A204.1 (cell line): Measurements from ENCODE around the gene RERE.

Source experiments
- FAIRE-seq: peaks from 2 replicates; lab custom pipeline; 2012; peaks lifted over from hg19 to GRCh38; lab: Jason Lieb, UNC

RERE gene

DNA sequence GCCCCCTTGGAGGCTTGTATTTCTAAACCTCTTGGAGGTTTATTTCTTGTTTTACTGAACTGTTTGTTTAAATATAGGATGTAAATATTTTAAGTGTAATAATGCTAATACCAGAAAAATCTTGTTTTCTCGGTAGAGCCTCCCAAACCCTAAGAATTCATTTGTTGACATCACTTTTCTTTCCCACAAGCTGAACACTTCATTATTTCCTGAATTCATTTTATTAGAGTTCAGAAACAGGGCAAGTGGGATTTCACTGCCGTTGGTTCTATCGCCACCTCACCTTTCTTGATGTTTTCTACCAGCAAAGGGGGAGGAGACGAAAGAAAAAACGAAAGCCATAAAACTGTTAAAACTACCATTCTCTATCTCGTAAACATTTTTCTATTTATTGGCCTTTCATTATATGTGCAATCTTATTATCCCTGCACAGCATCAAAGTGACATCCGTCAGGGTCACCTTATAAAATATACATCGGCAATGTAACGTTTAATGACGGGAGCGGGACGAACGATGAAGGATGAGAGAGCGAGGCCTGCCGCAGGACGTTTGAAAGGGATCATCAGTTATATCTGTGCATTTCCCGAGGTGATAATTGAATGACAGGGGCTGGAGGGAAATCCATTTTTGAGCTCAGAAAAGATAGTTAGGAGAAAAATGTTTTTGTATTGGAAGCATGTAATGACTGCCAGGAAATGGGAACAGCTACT lies 440.0 kb downstream of the RERE start:
- no peak for FAIRE-seq

DNA sequence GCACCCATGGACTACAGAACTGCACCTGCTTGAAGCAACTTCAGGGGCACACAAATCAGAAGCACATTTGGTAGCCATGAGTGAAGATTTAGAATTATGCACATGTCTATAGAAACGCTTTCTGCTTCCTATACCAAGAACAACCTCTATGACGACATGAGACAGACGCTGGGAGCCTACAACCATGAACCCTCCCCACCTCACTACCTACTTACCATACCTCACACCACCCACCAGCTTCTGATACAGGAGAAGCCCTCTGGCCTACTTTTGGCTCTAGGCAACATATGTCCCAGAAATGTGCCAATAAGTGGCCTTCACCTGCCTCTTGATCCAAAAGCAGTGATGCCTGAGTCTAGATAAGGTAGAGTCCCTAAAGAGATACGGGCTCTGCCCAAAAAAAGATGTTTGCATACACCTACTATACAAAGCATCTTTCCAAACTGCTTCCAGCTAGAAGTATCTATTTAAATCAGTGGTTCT lies 441.0 kb downstream of the RERE start:
- FAIRE-seq = no peak

DNA sequence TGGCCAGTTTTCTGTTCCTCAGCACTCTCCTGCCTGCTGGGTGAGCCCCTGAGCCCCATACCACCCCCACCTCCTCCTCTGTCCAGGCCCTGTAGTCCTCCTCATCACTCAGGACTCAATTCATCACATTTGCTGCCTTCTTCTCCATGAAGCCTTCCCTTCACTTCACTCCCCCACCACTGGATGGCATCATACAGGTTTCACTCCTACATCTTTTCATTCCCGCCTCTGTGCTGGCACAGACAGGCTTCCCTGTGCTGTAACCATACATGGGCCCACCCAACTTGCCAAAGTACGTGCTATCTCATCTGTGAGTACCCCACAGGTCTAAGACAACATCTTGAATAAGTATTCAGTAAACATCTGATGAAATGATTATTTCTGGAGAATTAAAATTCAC lies 442.6 kb downstream of the RERE start:
- FAIRE-seq = no peak

DNA sequence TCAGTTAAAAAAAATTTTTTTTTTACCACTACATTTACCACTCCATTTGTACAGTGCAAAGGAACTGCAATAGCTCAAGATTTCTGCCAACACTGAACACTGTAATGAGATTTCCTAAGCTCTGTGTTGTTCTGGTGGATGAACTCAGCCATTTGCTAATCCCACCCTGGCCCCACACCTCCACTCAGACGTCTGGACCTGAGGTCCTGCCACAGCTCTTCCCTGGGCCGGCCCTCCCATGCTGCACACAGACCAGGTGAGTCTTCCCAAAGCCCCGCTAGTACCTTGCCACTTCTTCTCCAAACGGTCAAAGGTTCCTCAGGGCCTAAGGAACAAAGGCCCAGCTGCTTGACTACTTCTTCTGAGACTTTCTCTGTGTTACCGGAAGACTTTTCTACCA lies 443.1 kb downstream of the RERE start:
- FAIRE-seq = no peak

DNA sequence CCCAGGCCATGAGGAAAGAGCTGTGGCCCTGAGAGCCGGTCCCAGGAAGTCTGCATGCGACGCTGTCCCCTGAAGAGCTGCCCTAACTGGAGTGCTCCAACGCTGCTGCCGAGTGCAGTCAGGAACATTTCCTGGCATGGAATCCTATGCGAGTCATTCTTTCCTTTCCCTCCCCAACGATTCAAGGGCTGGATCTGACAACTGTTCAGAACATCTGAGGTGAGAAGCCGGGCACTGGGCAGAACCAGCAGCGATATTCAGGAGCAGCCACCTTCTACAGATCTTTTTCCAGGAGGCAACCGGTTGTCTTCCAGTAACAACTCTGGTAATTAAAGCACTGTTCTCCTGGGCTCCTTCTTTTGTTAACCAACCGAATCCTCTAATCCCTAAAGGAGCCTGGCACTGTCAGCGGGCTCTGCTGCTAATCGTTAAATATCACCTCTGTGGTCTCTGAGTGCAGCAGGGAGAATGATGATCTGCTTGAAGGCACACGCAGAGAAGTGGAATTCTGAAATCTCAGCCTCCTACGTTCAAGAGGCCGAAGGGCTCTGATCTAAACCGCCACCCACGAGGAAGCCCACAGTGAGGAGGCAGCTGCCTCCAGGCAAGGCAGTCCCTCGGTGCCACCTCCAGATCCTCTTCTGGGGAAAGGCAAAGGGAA lies 443.7 kb downstream of the RERE start:
- no peak for FAIRE-seq

DNA sequence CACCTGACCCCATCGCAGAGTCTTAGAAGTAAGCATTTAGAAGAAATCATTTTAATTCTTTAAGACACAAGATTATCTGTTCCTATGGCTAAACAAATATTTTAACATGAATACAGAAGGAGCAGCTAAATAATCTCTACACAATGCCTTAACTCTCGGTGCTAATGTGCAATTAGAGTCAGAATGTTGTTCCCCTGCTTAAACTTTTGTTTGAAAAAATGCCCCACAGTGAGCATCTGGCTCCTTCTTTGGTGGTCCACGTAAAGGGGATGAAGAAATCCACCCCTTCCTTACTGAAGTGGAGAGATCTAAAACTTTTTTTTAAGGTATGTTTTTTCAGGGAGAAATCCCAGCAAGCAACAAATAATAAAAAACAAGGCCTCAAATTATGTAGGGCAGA lies 444.3 kb downstream of the RERE start:
- FAIRE-seq = no peak

DNA sequence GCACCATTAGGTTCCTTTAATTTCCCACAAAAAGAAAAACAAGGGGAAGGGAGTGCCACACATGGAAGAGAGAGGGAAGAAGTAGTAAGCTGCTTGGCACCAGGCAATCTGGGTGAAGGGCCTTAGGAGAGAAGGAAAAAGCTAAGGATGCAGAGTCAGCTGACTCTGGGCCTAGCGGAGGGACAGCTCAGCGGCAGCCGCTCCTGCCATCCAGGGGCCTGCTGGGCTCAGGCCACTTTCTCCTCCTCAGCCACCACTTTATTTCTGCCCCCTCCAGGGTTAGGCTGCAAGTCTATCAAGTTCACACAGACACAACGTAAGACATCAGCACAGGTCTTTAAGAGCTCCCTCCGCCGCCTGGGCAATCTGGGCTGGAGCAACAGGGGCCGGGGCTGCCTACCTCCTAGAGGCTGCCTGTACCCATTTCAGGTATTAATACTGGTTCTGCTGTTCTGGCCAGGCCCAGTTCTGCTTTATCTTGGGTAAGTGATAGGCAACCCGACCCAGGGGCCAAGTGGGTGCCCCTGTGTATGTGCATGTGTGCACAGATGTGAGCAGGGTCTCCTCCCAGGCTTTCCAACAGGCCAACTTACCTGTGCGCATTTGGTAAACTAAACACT lies 446.0 kb downstream of the RERE start:
- no peak for FAIRE-seq

DNA sequence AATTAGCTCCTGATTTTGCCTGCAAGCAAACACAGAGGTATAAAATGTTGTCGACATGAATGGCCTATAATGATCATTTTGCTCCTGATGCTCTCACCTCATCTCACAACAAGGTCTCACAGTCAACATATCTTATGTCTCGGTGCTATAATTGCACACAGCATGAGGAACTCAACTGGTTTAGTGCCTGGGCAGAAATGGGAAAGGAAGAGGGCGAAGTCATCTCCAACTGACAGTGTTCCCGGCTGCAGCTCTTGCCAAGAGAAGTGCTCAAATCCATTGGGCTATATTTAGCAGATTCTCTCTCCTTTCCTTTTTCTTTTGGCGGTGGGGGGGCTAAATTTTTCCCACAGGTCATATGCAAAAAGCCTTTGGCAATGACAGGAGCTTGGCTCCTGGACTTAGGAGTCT lies 446.5 kb downstream of the RERE start:
- no peak for FAIRE-seq

DNA sequence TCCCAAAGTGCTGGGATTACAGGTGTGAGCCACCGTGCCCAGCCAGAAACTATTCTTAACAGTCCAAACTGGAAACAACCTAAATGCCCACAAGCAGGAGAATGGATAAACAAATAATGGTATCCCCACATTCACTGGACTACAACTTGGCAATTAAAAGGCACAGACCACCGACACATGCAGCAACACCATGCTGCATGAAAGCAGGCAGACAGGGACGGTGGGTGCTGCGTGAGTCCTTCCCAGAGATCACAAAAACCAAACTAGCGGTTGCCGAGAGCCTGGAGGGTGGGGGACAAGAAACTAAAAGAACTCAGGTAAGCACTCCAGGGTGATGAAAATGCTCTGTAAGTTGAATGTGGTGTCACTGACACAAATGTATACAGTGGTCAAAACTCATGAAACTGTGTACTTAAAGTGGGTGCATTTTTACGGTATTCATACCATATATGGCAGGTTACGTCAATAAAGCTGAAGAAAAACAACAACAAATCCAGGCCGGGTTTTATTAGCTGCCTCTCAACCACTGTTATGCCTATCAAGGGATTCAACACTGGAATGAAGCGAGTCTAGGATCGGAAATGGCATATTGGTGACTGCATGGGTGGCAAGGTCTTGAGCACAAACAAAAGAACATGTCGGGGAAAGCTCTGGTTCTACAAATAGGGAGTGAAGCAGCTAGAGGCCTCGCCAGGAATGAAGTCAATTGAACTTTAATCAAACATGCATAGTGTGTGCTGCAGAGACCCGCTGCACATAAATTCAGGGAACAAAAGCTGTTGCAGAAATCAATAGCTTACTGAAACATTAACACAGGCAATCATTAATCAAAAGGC lies 447.2 kb downstream of the RERE start:
- no peak for FAIRE-seq

DNA sequence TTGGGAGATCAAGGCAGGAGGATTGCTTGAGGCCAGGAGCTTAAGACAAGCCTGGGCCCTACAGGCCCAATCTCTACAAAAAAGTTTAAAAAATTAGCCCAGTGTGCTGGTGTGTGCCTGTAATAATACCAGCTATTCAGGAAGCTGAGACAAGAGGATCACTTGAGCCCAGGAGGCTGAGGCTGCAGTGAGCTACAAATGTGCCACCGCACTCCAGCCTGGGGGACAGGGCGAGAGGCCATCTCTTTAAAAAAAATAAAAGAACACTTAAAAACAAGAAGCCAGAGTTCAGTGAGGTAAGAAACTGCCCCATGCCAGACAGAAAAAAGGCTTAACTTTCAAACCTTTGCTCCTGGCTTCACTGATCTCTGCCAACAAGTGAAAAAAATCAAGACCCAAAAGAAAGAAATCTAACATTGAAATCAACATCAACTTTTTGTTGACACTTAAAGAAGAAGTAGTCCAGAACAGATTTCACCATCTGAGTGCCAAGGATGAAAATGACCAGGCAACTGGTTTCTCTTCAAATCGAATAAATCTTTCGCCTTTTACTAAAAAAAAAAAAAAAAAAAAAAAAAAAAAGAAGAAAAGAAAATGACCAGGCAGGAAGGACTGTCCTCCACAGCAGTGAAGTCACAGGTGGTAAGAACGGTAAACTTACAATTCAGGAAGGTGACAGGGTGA lies 448.3 kb downstream of the RERE start:
- FAIRE-seq = no peak

DNA sequence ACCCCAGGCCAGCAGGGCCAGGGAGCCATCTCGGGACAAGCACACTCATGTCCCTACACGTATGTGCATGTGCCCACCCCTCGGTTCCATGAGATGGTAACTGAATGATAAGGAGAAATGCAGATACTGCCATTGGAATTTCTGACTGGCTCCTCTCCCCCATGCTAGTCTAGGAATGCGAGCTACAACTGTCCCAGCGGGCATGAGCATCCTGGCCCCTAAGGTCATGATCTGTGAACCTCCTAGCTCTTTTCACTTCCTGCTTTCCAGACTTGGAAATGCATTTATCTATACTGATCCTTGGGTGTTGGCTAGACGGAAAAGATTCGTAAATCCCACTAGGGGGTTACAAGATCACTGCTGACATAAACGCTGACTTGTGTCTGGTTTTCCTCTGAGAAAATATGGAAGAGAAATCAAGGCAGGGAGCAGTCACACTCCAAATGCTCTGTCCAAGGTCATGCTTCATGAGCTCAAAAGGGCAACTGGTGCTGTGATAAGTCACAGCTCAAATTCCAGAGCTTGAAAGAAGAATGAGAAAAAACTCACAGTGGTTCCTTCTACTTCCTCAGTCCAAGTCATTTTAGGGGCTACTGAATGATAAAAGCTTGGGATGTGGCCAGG lies 449.8 kb downstream of the RERE start:
- FAIRE-seq = no peak

DNA sequence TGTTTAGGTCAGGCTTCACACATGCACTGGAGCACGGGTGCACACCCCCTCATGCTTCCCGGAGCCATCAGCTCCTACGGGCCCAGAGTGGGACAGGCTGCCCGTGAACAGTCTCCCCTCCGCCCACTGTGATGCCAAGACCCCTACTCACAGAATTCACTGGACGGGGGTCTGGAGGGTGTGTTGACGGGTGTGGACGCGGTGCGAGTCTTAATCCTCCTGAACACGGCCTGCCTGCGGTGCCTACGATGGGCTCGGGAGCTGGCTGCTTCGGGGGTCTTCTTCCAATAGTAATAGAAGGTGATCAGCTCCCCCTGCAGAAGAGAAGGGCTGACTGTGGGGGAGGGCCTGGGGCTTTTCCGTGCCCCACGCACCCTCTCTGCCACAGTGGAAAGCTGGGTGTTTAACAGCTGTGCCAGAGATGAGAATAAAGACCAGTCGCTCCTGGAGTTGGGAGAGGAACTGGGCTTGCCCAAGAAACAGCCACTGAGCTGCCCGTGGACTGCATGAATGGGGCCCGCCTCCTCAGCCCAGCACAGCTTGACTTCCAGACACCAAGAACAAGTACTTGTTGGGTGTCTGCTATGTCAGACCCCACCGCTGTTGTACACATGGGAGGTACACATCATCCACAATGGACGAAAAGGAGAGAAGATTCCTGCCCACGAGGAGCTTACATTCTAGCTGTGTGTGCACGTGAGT lies 451.6 kb downstream of the RERE start:
- FAIRE-seq = no peak

DNA sequence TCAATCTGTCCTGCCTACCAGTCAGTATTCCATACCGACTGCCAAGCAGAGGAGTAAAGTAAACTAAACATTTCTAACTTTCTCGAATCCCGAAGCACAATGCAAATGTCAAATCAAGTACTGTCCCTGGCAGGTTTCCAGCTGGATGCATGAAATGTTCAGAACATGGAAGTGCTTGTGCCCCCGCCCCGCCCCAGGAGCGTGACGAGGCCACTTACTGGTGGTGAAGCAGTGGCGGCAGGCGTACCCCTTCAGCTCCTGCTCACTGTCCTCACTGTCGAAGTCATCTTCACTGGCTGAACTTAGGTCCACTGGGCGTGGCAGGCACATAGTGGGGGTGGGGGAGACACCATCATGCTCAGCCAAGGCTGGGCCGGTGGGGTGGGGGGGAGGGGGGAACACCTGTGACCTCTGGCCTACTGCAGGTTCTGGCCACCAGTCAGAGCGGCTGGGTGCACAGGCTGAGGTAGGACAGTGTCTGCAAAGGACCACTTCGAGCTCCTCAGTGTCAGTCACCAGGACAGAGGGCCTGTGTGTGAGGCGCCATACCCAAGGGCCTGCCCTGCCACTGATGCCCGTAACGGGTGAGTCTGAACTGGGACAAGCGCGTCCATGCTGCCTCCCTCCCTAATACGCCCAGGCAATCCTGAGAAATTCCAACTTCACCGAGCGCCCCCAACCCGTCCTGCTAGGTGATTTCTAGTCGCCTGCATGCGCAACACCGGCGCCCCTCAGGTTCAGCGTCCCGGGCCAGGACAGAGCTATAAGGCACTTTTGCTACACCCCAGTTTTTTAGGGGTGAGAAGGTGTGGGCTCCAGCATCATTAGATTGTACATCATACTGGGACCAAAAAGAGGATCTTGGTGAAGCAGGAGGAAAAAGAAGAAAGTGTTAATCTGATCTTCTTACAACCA lies 452.7 kb downstream of the RERE start:
- no peak for FAIRE-seq

DNA sequence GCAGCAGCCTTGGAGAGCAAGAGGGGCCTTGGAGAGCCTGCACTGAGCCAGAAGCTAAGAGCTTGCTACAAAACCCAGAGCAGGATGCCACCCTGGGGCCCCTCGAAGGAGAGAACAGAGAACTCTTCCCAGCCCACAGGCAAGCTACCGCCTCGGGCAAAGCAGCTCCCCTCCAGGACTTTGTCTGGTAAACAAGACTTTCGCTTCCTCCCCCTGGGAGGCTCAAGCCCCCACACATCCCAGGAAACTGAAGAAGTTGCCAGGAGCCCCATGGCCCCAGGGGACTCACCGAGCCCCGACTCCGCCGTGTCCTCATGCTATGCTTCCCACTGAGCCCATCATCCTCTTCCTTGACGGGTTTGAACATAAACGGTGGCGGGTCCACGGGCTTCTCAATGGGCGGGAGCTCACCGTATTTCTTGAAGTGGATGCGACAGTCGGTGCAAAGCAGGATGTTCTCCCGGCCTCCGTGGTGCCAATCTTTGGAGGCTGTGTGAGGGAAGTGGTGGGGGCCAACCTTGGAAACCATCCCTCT lies 453.6 kb downstream of the RERE start:
- no peak for FAIRE-seq

DNA sequence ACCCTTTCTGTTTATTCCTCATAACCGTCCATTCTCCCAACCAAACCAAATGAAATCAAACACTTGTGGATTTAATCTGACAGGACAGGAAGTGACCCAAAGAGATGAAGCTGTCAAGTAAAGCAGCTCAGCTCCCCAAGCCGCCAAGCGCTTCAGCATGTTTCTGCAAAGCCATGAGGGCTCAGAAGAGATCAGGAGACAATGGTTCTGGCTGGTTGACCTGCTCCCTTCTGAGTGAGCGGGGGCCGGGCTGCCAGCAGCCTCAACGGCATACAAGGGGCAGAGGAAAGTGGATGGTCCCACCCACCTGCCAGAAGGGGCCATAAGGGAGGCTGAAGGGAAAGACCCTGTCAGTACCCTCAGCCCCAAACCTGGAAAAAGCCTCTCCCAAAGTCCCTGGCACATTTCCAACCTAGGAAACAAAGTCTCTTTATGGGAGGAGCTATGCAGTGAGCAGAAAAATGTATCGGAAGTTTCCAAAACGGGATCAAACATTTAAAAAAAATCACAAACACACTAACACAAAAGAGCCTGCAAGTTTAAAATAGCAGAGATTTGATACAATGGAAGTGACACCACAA lies 454.2 kb downstream of the RERE start:
- no peak for FAIRE-seq

DNA sequence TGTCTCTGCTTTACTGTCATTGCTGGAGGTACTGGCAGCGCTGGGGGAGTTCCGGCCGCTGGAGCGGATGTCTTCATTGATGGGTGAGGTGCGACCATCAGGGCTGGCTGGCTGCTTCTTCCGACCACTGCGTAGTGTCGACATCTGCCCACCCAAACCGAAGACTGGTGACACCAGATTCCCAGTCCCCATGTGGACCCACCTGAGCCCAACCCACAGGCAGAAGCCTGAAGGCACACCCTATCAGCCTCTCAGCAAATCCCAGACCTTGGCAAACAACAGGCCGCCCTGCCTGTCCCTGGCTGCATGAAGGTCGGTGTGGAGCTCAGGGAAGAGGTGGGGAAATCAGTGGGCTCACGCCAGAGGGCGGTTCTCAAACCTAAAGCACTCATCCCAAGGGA lies 454.7 kb downstream of the RERE start:
- FAIRE-seq = no peak

DNA sequence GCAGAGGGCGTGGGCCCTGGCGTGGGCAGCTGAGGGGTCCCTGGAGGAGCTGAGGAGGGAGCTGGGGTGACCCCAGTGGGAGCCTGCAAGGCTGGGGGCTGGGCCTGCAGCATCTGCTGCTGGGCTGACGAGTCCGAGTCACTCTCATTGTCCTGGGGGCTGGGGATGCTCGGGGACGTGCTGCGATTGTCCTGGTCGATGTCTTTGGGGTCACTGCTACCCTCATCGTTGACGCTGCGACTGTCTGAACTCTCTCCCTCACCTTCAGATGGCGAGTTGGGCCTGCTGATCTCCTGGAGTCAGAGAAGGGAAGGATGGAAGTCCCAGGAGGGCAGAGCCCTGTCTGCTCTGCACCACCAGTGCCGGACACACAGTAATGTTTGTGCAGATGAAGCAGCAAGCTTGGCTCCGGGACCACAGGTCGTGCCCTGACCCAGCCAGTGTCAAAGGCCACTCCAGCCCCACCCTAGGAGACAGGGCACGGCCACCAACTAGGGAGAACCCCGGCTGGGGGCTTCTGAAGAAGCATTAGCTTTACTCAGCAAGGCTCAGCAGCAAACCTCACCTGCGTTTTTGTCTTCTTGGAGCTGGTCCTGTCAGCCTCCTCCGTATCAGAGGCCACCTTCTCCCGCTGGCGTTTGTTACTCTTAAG lies 456.1 kb downstream of the RERE start:
- no peak for FAIRE-seq

DNA sequence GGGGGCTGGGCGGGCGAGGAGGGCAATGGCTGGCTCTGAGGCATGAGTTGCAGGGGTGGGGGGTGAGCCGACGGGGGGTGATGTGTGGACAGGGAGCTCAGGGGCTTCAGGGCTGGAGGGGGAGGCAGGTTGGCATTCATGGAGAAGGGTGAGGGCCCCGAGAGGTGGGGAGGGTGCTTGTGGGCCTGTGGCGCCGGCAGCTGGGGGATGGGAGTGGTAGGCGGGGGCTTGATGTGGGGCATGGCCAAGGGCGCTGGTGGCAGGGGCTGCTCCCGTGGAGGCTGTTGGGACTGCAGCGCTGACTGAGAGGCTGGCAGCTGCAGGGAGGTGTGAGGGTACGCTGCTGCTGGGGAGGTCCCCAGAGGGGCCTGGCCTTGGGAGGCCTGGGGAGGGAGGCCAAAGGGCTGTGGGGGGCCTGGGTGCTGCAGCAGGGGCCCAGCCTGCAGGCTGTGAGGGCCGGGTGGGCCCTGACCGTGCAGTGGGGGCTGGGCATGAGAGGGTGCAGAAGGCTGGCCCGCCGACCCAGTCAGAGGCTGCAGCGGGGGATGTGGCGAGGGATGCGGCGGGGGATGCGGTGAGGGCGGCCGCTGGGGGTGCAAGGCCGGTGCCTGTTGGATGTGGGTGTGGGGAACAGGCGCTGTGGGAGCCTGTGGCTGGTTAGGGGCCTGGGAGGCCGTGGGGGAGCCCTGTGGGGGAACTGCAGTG lies 456.8 kb downstream of the RERE start:
- no peak for FAIRE-seq
